GM21723 (cell line): ENCODE data around the gene TRNAU1AP.

Experiments
- ATAC-seq: cut with Tn5 transposase; IDR thresholded peaks from one replicate; pipeline ENCODE4 v1.9.1; 2021; ENCODE audit warnings: mild to moderate bottlenecking, moderate library complexity; ENCODE audit not compliant: unreplicated experiment

Gene TRNAU1AP

GRCh38 chr1:28604411-28604810 is 51.5 kb downstream of the TRNAU1AP start:
- ATAC-seq = no peak

- no peak for ATAC-seq
Observed at GRCh38 chr1:28604962-28605361, 52.1 kb downstream of the TRNAU1AP start.

DNA sequence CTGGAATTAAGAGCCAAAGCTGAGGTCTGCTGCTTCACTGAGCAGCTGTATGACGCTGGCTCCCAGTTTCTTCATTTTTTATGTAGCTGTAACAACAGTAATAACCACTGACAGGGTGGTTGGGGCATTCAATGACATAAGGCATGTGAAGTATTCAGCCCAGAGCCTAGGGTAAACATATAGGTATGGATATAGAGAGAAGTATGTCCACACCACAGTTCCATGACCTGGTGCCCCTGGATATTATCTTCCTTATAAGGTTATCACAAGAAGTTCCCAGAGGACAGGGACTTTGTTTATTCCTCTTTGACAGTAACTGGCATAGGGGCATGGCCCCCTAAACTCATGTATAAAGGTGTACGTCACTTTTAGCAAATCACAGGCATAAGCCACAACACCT is 53.9 kb downstream of the TRNAU1AP start:
- no peak for ATAC-seq

DNA sequence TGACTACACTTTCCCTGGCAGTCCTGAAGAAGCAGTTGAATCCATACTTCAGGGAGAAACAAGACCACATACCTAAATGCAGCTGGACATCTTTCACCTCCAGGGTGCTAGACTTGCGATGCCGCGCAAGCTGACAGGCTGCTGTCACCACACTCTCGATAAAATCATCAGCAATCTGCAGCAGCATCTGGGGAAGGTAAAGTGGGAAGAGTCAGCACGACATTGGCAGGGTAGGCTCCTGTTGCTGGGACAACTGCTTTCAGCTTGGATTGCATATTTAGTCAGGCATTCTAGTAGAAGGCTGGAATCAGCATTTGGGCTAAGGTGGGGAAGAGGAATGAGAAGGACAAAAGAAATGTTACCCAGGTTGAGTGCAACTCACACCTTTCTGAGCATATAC is 60.3 kb downstream of the TRNAU1AP start:
- ATAC-seq = no peak
